GM18511 (cell line): ENCODE results near the gene TMEM134.
"Not testable (repeated sequence)": the region's sequence is repeated elsewhere in the genome, so short reads cannot be mapped to it uniquely, and the experiment has no call there.

Source experiments
- ATAC-seq: cut with Tn5 transposase; IDR thresholded peaks from one replicate; pipeline ENCODE4 v1.9.1; 2021; ENCODE audit warnings: mild to moderate bottlenecking, moderate library complexity; ENCODE audit not compliant: unreplicated experiment

The TMEM134 gene, protein sequence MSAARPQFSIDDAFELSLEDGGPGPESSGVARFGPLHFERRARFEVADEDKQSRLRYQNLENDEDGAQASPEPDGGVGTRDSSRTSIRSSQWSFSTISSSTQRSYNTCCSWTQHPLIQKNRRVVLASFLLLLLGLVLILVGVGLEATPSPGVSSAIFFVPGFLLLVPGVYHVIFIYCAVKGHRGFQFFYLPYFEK

GRCh38 chr11:67468759-67469507 is at the start of gene TMEM134:
TSS of gene TMEM134 (minus strand) at chr11:67469251. CDS start at chr11:67469192, 59 bp downstream.
- ATAC-seq: peak; percentile 65

DNA sequence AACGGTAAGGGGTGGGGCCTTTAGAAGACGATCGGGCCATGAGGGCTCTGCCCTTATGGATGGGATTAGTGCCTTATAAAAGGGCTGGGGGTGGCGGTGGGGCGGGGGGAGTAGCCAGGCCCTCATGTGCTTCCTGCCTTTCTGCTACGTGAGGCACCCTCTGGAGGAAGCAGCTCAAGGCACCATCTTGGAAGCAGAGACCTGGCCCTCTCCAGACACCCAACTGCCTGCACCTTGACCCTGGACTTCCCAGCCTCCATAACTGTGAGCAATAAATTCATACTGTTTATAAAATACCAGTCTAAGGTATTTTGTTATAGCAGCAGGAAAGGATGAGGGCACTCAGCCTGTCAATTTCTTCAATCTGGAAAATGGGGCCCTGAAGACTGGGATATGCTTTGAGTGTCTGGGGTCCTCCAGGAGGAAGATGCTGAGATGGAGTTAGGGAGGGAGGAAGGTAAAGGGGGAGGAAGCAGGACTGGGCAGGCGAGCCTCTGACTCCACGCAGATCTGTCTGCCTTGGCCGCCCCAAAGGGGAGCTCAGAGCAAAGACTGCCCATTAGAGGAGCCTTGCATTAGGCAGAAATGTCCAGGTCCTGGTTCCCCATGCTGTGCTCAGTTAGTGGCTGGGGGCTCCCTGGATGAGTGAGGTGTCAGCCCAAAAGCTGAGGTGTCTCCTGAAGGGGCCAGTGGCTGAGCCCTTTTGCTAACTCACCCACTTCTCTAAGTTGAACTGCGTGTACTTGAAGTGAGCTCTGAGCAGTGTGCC is 48.9 kb upstream of the TMEM134 start:
- ATAC-seq: no peak

DNA sequence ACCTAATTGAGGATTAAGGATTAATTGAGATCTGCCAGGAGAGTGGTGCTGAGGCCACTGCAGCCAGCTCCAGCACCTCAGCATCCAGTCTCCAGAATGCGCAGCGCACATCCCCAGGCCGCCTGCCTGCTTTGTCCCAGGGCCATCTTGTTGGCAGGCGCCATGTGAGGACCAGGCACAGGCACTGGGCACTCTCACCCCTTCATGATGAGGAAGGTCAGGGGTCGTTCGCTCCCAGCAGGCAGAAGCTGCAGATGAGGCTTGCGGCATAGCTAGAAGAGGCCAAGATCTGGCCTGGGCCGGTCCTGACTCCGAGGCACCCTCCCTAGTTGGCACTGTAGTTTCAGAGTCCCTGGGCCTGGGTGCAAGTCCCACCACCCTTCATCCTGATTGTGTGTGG is 47.8 kb upstream of the TMEM134 start:
- no peak for ATAC-seq

DNA sequence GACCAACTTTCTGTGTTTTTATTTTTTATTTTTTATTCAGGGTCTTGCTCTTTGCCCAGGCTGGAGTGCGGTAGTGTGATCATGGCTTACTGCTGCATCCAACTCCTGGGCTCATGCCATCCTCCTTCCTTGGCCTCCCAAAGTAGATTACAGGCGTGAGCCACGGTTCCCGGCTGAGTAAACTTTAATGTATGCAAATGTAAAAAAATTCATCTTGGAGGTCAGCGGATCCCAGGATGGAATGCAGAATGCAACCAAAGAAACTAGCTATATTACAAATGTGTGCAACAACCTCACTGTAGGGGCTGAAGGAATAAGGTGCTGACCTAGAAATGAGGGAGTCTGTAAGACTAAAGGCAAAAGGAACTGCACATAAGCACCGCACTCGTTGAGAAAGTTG is 45.1 kb upstream of the TMEM134 start:
- ATAC-seq: no peak

DNA sequence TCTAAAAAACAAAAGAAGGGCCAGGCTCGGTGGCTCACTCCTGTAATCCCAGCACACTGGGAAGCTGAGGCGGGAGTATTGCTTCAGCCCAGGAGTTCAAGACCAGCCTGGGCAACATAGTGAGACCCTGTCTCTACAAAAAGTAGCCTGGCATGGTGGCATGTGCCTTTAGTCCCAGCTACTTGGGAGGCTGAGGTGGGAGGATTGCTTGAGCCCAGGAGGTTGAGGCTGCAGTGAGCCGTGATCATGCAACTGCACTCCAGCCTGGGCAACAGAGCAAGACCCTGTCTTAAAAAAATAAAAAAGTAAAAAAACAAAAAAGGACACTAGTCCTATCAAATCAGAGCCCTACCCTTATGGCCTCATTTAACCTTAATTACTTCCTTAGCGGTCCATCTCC is 42.5 kb upstream of the TMEM134 start:
- not testable (repeated sequence) for ATAC-seq

DNA sequence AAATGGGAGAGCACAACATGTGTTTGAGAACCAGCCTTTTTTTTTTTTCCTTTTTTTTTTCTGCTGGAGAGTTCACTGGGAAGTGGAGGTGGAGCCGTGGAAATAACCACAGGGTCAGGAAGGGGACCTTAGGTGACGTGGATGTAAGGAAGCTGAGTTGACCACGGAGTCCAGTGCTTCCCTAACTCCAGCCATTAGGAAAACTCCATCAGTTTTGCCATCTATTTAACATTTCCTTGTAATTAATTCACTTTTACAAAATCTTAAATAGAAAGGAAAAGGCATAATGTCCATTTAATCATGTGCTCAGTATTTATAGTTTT is 40.9 kb upstream of the TMEM134 start:
- no peak for ATAC-seq

DNA sequence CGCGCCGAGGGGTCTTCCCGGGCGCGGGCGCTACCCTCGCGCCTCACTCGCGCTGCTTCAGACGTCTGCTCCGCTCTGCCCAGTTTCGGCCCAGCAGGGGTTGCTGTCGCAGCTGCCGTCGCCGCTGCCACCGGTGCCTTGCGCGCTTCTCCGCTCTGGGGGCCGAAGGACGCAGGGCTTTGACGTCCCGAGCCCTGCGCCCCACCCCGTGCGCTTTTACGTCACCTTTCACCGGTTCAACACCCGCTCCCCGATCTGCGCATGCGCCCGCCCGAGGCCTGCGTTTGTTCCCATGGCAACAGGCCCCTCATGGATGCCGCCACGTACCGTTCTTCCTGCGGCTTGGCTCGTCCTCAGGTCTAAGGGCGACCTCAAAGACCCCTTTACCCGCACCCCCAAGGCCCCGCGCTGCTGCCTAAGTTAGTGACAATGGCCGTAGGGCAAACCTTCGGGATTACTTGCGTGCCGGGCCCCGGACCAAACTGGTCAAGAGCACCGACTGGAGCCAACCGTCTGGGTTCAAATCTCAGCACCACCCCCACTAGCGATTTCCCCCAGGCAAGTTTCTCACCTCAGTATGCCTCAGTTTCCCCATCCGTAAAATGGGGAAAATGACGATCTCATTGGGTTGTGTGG is 39.6 kb upstream of the TMEM134 start:
- ATAC-seq: peak; percentile 45

DNA sequence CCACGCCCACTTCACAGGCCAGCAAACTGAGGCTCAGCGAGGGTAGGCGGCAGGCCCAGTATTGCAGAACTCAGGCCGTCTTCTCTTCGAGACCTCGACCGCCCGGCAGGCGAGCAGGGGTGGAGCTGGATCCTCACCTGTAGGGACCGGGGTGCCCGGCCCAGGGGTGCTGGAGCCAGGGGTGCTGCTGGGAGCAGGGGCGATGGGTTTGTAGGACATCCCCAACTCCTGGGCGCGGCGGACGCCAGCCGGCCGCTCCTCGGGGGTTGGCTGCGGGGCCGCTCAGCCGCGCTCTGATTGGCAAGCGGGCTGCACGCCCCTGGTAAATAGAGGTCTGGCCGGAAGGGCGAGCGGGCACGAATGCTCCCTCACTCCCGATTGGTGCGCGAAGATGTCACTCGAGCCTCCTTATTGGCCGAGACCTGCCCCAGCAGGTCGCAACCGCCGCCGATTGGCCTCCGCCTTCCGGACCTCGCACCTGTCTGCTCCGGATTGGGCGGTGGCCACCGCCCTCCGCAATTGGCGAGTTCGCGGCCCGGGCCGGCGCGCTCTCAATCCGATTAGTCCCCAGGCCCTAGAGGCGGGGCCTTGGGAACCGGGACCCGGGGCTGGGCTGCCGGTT is 38.9 kb upstream of the TMEM134 start, which contains the start of gene CDK2AP2:
Gene CDK2AP2, minus strand, starts transcription at position 299 of the 622 bp plus-strand sequence. Its CDS starts 80 bp downstream, at position 219.
- ATAC-seq: peak; percentile 76

DNA sequence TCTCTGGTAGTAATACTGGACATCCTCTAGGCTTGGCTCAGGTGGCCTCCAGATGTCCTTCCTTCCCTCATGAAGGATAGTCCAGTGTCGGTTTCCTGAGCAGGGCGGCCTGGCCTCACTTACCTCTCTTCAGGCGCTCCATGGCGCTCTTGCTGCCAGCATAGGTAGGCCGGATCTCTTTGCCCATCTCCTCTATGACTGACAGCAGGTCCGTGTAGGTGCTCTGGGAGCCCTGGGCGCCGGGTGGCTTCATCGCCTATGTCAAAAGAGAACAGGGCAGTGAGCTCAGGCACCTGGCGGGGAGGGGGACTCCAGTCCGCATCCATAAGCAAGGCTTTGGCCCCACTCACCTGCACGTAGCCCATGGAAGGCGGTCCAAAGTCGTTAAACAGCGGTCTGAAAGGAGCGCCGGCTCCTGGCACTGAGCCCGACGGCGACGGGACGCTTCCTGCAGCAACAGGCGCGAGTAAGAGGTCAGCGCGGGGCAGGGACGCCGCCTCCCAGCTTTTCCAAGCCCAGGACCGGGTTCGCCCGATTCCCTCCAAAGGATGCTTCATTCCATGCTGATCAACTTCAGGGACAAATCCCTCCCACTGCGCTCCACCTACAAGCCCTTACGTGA is 38.3 kb upstream of the TMEM134 start:
- no peak for ATAC-seq

DNA sequence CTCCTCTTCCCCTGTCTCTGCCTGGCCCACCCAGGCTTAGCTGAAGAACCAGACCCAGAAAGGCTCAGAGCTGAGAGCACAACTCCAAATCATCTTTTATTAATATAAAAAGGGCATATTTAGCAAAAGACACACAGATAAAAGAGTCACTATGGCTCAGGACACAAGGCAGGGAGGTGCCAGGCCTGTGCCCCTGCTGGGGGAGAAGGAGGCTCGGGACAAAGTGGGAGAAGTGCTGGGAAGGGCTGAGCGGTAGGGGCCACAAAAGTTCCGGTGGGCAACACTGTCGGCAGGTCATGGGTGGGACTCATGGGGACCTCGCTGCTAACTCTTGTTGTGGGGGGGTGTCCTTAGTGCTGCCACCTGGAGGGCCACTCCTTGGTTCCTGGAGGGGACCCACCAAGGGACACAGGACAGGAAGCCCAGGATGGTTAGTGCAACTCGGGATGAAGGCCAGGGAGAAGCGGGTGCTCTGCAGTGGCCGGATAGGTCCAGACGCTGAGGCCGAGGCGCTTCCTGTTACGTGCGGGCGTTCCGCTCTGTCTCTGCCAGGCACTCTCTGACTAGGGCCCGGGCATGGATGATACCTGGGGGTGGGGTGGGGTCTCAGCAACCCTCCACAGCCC is 37.5 kb upstream of the TMEM134 start:
- no peak for ATAC-seq

GRCh38 chr11:67505605-67506396 is 36.8 kb upstream of the TMEM134 start:
- peak; percentile 24 for ATAC-seq

GRCh38 chr11:67504950-67505581 is 36.0 kb upstream of the TMEM134 start, which contains the start of gene PITPNM1:
TSS of gene PITPNM1 (minus strand) at chr11:67505363. CDS start at chr11:67504180, 1,183 bp downstream.
- ATAC-seq: no peak

DNA sequence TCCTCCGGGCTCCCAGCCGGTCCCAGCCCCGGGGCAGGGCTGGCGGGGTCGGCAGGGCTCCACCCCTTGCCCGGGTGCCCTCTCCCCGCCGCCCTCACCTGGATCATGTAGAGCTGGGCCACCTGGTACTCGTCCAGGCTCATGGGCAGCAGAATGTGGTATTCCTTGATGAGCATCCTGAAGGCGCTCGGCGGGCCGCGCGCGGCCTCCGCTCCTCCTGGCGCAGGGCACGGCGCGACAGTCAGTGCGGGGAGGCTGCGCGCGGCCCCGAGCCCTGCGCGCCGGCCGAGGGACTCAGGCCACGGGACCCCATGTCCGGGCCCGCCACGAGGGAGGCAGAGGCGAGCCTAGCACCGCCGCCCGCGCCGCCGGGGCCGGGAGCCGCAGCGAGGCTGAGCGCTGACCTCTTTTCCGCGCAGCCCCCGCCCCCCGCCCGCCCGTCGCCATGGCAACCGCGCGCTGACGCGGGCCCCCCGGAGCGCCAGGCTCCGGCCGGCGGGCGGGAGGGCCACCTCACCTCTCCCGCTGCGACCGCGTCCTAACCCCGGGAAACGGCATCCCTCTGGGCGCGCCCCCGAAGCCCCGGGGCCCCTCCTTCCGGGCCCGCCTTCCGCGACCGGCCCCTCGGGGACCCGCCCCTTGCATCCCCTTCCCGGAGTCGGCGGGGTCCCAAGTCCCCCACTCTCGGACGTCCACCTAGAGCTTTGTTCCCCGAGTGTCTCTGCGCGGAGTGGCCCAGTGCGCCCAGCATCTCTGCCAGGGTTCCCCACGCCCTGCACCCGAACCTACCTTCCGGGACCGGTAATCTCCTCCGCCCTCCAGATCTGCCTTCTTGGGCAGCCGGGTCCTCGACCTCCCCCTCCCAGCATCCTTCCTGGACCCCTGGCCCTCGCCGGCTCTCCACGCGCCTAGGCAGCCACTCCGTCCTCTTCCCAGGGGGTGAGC is 35.2 kb upstream of the TMEM134 start:
- no peak for ATAC-seq

DNA sequence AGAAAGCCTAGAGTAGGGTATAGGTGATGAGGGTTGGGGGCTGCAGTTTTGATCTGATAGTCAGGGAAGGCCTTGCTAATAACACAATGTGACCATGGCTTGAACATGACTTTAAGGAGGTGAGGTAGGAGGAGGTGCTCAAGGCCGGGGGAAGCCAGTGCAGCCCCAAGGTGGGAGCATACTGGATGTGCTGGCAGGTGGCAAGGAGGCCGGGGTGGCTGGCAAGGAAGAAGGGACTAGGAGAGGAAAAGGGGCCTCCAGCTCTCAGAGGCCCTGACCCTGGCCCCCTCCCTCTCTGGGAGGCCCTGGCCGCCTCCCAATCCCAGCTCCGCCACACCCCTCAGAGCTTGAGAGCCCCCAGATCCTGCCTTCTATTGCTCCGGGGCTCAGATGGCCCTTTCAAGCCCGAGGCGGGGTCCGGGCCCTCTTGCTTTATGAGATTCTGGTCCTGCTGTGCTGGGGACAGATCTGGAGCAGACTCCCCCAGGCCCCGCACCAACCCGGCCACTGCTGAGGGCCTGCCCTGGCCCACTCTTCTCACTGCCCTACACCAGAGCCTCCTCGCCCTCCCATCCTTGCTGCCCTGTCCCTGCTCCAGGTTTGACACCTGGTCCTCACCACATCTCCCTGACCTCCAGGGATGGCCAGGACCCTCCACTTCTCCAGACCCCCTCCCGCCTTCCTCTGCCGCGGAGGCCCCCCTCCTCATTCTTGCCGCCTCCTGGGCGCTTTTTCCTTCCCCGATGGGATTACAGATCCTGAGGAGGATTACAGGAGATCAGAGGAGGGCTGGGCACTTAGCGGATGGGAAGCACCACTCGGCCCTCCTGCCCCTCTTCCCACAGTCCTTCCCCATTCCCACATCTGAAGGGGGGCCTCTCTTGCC is 34.3 kb upstream of the TMEM134 start:
- ATAC-seq: no peak

GRCh38 chr11:67502328-67502979 is 33.4 kb upstream of the TMEM134 start:
- no peak for ATAC-seq

- ATAC-seq: no peak
These were observed 32.8 kb upstream of the TMEM134 start for GRCh38 chr11:67501854-67502253.
